ENCODE measurements around the gene COL5A1. TPM values are rescaled to one million over a fixed set of nuclear protein-coding genes. Genes with fewer than 3 reads are reported as not detected.

COL5A1 gene
- polyA plus RNA-seq, 1 donor (not counting 4 experiments of a cell fraction or from before 2014, with no cell fraction given) = 3.1 TPM

DNA sequence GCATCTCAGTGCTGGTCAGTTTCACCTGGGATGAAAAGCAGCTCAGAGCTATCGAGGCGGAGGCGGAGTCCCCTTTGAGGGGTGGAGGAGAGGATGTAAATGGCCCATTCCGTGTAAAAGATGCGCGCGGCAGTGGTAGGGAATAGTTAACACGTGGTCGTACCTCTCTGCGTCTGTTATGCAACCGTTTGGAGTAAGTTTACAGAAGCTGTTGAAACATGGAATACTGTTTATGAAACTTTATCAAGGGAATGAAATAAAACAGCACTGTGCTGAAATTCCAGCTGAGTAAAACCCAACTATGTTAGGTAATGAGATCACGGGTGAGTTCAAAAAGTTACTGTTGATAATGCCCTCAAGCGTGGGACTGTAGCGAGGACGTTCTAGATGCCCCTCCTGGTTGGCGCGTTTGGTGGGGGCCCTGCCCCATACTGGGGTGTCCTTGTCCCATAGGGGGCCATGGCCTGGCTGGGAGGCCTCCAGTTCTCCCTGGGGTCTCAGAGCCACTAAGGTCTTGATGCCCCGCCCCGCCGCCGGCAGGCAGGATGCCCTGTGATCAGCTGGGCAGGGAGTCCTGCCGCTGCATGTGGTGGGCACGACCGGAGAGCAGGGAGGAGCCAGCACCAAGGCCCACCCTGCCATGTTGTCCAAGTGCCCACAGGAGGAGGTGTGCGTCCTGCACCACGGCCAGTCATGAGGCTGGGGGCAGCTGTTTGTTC is 90.9 kb downstream of the COL5A1 start:
- Histone ChIP-seq H3K4me1 (ENCODE audit: control insufficient read depth, extremely low read depth, insufficient read depth, low read length) (no peaks in the 10 kb centered on the region), H3K79me2 (ENCODE audit: control insufficient read depth, insufficient read depth, low read length) (no peaks in the 10 kb centered on the region), H3K36me3 (ENCODE audit: control insufficient read depth in 2 of 2, extremely low read depth in 1 of 2, insufficient read depth in 2 of 2, low read length in 2 of 2) (no peaks in the 10 kb centered on the region), H3K4me2 (ENCODE audit: control insufficient read depth, extremely low read depth, insufficient read depth, low read depth, low read length) (no peak overlapping the region), H4K20me1 (ENCODE audit: control insufficient read depth, extremely low read depth, insufficient read depth, low read length) (no peaks in the 10 kb centered on the region), H3K9ac (ENCODE audit: control insufficient read depth, extremely low read depth, insufficient read depth, low read length) (no peak overlapping the region), H3K27me3 (ENCODE audit: control insufficient read depth, extremely low read depth, insufficient read depth, low read length) (peaks cover 5% of the 10 kb centered on the region), H2AFZ (ENCODE audit: control insufficient read depth, low read length) (no peak overlapping the region), H3K27ac (ENCODE audit: control insufficient read depth, insufficient read depth, low read length) (no peak overlapping the region), H3K9me3 (ENCODE audit: control insufficient read depth, low read depth, low read length) (no peaks in the 10 kb centered on the region), H3K9me1 (ENCODE audit: control insufficient read depth, extremely low read depth, insufficient read depth, low read length) (no peaks in the 10 kb centered on the region), H3K4me3 (ENCODE audit: control insufficient read depth in 2 of 3, extremely low read depth in 1 of 3, insufficient read depth in 2 of 3, low read depth in 1 of 3, low read length in 3 of 3) (no peak overlapping the region)
- FAIRE-seq (no peak), DNase-seq (ENCODE audit: low read depth, low spot score) (no peak)
- TF ChIP-seq EZH2 (IDR thresholded peaks at IDR 0.05; ENCODE audit: low read length) = no peak
- dilution Hi-C loops (cut with MboI; ENCODE audit: extremely low pct_ligation_motif_present, low sequenced_read_pairs) = no loop called here

DNA sequence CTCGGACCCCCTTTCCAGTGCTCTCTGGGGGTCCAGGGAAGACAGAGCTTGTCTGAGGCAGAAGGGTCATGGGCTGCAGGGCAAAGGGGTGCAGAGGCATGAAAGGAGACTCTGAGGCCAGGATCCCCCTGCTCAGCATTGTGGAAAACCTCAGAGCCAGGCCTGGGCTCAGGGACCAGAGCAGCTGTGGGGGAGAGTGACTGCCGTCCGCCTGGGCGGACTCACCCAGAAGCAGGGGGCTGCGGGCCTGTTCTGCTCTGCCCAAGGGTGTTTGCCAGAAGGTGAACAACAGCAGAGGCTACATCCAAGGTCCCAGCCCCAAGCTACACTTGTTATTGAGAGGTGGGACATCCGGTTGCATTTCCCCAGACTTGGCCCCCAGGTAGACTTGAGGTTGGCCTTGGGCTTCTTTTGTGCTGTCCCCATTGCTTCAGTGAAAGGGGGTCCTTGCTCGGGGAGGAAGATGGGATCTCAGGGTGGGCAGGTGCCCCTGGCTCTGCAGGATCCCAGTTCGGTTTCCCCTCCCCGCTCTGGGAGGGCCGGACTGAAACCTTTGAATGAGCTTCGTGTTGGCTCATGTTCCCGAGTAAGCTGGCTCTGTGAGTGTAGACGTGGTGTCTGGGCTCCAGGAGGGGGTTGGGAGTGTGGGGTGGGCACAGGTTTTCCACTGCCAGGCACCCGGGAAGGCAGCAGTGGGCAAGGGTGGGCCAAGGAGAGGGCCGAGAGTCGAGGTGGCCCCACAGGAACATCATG is 92.1 kb downstream of the COL5A1 start:
- H3K27me3 ChIP-seq (ENCODE audit: control insufficient read depth, extremely low read depth, insufficient read depth, low read length) = peaks cover 5% of the 10 kb centered on the region
- dilution Hi-C loops (cut with MboI; ENCODE audit: extremely low pct_ligation_motif_present, low sequenced_read_pairs) = no loop called here
- FAIRE-seq = no peak
- H3K9me3 ChIP-seq (ENCODE audit: control insufficient read depth, low read depth, low read length) = no peaks in the 10 kb centered on the region
- no peak overlapping the region for H3K4me3 ChIP-seq (ENCODE audit: control insufficient read depth in 2 of 3, extremely low read depth in 1 of 3, insufficient read depth in 2 of 3, low read depth in 1 of 3, low read length in 3 of 3)
- no peak for DNase-seq (ENCODE audit: low read depth, low spot score)
- H3K9ac ChIP-seq (ENCODE audit: control insufficient read depth, extremely low read depth, insufficient read depth, low read length) = no peak overlapping the region
- H3K79me2 ChIP-seq (ENCODE audit: control insufficient read depth, insufficient read depth, low read length) = no peaks in the 10 kb centered on the region
- H4K20me1 ChIP-seq (ENCODE audit: control insufficient read depth, extremely low read depth, insufficient read depth, low read length) = no peaks in the 10 kb centered on the region
- H3K27ac ChIP-seq (ENCODE audit: control insufficient read depth, insufficient read depth, low read length) = no peak overlapping the region
- no peaks in the 10 kb centered on the region for H3K9me1 ChIP-seq (ENCODE audit: control insufficient read depth, extremely low read depth, insufficient read depth, low read length)
- no peaks in the 10 kb centered on the region for H3K4me1 ChIP-seq (ENCODE audit: control insufficient read depth, extremely low read depth, insufficient read depth, low read length)
- no peak overlapping the region for H3K4me2 ChIP-seq (ENCODE audit: control insufficient read depth, extremely low read depth, insufficient read depth, low read depth, low read length)
- no peak for TF ChIP-seq EZH2 (IDR thresholded peaks at IDR 0.05; ENCODE audit: low read length)
- TF ChIP-seq, protein P1, sequence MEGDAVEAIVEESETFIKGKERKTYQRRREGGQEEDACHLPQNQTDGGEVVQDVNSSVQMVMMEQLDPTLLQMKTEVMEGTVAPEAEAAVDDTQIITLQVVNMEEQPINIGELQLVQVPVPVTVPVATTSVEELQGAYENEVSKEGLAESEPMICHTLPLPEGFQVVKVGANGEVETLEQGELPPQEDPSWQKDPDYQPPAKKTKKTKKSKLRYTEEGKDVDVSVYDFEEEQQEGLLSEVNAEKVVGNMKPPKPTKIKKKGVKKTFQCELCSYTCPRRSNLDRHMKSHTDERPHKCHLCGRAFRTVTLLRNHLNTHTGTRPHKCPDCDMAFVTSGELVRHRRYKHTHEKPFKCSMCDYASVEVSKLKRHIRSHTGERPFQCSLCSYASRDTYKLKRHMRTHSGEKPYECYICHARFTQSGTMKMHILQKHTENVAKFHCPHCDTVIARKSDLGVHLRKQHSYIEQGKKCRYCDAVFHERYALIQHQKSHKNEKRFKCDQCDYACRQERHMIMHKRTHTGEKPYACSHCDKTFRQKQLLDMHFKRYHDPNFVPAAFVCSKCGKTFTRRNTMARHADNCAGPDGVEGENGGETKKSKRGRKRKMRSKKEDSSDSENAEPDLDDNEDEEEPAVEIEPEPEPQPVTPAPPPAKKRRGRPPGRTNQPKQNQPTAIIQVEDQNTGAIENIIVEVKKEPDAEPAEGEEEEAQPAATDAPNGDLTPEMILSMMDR (optimal IDR thresholded peaks at IDR 0.05 in 1 of 3, IDR thresholded peaks at IDR 0.05 in 1 of 3, conservative IDR thresholded peaks at IDR 0.05 in 1 of 3; ENCODE audit: extremely low read depth in 1 of 3, insufficient read depth in 2 of 3, low read length in 3 of 3) = no peak
- no peaks in the 10 kb centered on the region for H3K36me3 ChIP-seq (ENCODE audit: control insufficient read depth in 2 of 2, extremely low read depth in 1 of 2, insufficient read depth in 2 of 2, low read length in 2 of 2)
- no peak overlapping the region for H2AFZ ChIP-seq (ENCODE audit: control insufficient read depth, low read length)
